H1 (cell line): ENCODE results near the gene PDE8A. TPM values are rescaled to one million over a fixed set of nuclear protein-coding genes. Genes with fewer than 3 reads are reported as not detected.

Experiments
- SAP30 ChIP-seq: fragments of 300-600 bp; sonication (generic); IDR thresholded peaks from 2 replicates; pipeline ENCODE4 v1.7.1; 2012; ENCODE audit warnings: low read length, moderate library complexity, mild to moderate bottlenecking, inconsistent platforms; ENCODE audit not compliant: insufficient read depth, insufficient replicate concordance
- USF2 ChIP-seq: IDR thresholded peaks from 2 replicates; pipeline ENCODE4 v1.6.1; 2011; ENCODE audit warnings: low read length, improper control_type of control experiment
- ZNF274 ChIP-seq: IDR thresholded peaks from 2 replicates; pipeline ENCODE4 v1.7.0; 2012; ENCODE audit warnings: low read length, borderline replicate concordance; ENCODE audit errors: extremely low read depth
- polyA plus RNA-seq, 7 experiments: library from polyadenylated mRNA; depleted of rRNA in 3 of 7; stranded (reverse) in 5 of 7; unstranded in 2 of 7; fragments of >200 nt in 5 of 7; fragments of 200-250 nt in 2 of 7; gene quantifications; 1 replicate in 5 of 7; 2 replicates in 1 of 7; 4 replicates in 1 of 7; pipeline versions ENCODE4 v1.2.1 to v1.2.3, GENCODE V29; 2011 to 2013; ENCODE audit warnings: missing spikeins in 2 of 7, mixed read lengths in 2 of 7
- total RNA-seq: library from RNA; stranded (reverse); fragmentation: NEBNext Ultra II Directional; extraction: Animal tissue kit (Norgen Biotek cat#: 25700); gene quantifications from 2 replicates; pipeline ENCODE4 v1.2.1, GENCODE V29; 2021

Gene PDE8A
- total and polyA plus RNA-seq, 2 of the 8 experiments (the other 6 are each of a cell fraction or from before 2014, with no cell fraction given): 6.9 to 7.8 TPM

- TF ChIP-seq ZNF274 (no peak), SAP30 (no peak), USF2 (no peak)
- TF ChIP-seq, all 59 proteins: peak for 0
Measured at GRCh38 chr15:85071061-85071460, 89.4 kb downstream of the PDE8A start (continued).
